GM20000 (cell line): ENCODE results near the gene MRPL16.

Source experiments
- DNase-seq: peaks from one replicate; pipeline ENCODE4 v3.0.0; 2012; ENCODE audit warnings: low spot score
- CTCF ChIP-seq: IDR thresholded peaks from 2 replicates; pipeline ENCODE4 v1.5.1; 2012; ENCODE audit warnings: mild to moderate bottlenecking, control low read depth; ENCODE audit errors: extremely low read depth, missing control alignments

The MRPL16 gene

GRCh38 chr11:59807047-59807610 is 3.4 kb downstream of the MRPL16 start:
- no peak for DNase-seq
- no peak for TF ChIP-seq CTCF

- DNase-seq: no peak
- TF ChIP-seq CTCF: no peak
Measured at GRCh38 chr11:59804061-59804460, 6.5 kb downstream of the MRPL16 start.

DNA sequence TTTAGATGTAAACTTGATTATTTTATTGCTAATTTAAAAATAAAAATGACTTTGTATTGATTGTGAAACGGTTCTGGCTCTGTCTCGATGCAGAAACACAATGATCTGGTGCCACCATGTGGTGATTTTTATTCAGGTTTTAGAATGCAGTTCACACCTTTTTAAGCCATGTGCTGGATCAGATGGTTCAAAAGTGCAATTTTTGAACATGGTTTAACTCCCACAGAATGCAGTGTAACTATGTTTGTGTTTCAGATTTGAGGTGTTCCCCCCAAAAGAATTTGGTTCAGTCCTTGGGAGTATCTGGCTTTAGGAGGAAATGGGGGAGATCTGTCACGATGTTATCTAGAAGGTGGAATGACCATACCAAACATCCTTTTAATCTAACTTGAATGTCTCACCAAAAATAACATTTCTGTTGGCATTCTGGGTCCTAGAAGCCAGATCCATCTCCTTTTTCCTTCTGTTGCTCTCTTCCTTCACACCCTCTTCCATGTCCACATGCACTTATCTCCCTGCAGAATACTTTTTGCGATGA is 7.9 kb downstream of the MRPL16 start:
- peak; percentile 46 for TF ChIP-seq CTCF
- DNase-seq: peak; percentile 50

DNA sequence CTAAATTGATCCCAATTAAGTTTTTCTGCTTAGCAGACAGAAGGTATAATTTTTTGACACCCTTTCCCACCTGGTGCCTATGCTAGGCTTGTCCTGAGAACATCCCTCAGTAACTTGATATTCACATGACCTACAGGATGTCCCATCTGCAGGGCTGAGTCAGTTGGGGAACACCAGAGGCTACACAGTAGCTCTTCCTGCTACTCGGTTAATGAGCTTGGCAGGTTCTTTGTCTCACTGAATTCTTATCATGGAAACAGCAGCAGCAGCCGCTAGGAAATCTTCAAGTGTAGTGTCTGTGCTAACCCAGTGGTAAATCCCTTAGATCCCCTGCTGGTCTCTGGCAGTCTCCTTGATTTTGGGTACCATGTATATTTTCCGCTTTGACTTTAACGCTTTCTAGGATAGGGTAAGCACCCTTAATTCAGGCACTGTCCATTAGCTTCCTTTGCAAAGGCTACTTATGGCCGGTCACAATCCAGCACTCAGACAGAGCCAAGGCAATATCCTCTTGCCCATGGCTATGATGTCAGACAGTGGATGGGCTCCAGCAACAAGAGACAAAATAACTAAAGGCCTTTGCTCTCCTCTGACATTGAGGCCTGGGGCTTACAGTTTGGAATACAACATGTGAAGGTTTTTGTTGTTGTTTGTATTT is 8.5 kb downstream of the MRPL16 start:
- TF ChIP-seq CTCF: no peak
- no peak for DNase-seq

- DNase-seq: no peak
- TF ChIP-seq CTCF: no peak
Measured at GRCh38 chr11:59801160-59801706, 9.3 kb downstream of the MRPL16 start.

DNA sequence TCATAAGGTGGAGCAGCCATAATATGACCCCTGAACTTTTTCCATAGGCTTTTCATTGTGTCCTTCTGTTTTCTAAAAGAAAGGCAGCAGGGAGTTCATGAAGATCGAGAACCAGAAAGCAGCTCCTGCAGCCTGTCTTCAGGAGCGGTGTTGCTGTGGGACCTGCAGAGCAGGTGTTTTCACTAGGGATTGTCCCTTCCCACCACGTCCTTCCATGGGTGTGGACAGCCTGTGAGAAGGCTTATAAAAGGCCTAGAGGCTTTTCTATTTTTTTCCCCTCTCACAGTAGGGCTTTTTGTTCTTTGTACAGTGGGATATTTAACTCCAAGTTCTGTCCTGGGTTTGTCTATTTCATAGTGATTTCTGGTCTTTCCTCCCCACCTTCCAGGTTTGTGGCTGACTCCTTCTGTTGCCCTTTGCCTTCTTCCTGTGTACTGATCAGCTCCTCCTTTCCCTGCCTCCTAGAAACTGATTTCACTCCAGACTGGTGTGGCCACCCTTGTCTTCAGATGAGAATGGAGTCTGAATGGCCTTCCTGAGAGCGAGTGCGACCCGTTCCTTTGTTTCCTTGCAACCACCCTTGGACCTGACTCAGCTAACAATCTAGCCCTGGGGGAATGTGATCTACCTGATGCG is 10.1 kb downstream of the MRPL16 start:
- DNase-seq: no peak
- no peak for TF ChIP-seq CTCF

DNA sequence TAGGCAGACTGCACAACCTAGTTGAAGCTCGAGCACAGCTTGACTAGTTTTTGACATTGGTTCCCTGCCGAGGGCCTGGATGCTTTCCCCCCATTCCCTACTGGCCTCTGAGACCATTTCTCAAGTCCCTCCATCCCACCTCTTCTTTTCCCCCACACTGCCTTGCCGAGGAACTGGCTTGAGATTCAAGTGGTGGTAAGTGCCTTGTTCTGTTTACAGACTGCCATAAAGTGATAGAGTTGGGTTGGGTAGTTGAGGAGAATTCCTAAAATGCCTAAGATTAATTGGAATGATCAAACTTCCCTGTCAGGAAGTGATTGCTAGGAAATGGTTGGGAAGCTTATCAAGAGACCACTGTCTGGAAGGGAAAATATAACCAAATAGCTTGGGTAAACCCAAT is 16.2 kb downstream of the MRPL16 start:
- no peak for DNase-seq
- TF ChIP-seq CTCF: no peak
